Effector memory CD8-positive, alpha-beta T cell (primary cell): ENCODE data around the gene CRISP3.
"Not testable (repeated sequence)": the region's sequence is repeated elsewhere in the genome, so short reads cannot be mapped to it uniquely, and the experiment has no call there.

ENCODE experiments used
- ATAC-seq: fragments of 150-1000 bp; cut with Tn5 transposase; replicated peaks from 2 replicates; pipeline ENCODE4 v1.10.0; 2021; ENCODE audit warnings: mild to moderate bottlenecking, moderate library complexity
- DNase-seq, 3 experiments: peaks; one replicate each; pipeline ENCODE4 v3.0.0; 2021
- H3K27ac Mint-ChIP-seq, 2 donors: one replicate each; pipeline ENCODE4 v1.8.0; 2022; ENCODE audit warnings: mild to moderate bottlenecking in 2 of 2, mixed read lengths in 2 of 2, moderate library complexity in 2 of 2
- H3K27me3 Mint-ChIP-seq, 2 donors: one replicate each; pipeline ENCODE4 v1.8.0; 2022; ENCODE audit warnings: mixed read lengths in 2 of 2
- H3K36me3 Mint-ChIP-seq: one replicate; pipeline ENCODE4 v1.8.0; 2022; ENCODE audit warnings: mild to moderate bottlenecking, moderate library complexity, mixed read lengths; ENCODE audit not compliant: insufficient read depth
- H3K4me1 Mint-ChIP-seq, 2 donors: one replicate each; pipeline ENCODE4 v1.8.0; 2022; ENCODE audit warnings: low read depth in 2 of 2, mixed read lengths in 2 of 2
- H3K4me3 Mint-ChIP-seq, 2 donors: one replicate each; pipeline ENCODE4 v1.8.0; 2022; ENCODE audit warnings: mild to moderate bottlenecking in 2 of 2, mixed read lengths in 2 of 2, moderate library complexity in 2 of 2
- H3K9me3 Mint-ChIP-seq, 2 donors: one replicate each; pipeline ENCODE4 v1.8.0; 2022; ENCODE audit warnings: mixed read lengths in 2 of 2

The CRISP3 gene

DNA sequence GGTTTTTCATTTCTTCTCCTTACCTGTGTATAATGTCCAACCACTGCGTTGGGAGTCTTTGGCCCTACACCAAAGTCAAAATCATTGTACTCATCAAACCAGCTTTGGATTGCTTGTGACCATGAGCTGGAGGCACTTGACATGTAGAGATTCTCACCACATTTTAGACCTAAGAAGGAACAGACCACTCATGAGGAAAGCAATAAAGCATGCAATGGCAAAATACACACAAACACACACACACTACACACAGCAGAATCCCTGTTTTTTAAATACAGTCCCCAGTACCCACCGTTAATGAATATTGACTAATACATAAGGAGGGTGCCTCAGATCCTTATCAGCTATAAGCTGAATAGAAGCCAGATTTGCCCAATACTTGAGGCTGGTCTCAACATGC is 10.5 kb downstream of the CRISP3 start:
- DNase-seq: no peak
- no peaks in the 10 kb centered on the region for H3K4me1 Mint-ChIP-seq

DNA sequence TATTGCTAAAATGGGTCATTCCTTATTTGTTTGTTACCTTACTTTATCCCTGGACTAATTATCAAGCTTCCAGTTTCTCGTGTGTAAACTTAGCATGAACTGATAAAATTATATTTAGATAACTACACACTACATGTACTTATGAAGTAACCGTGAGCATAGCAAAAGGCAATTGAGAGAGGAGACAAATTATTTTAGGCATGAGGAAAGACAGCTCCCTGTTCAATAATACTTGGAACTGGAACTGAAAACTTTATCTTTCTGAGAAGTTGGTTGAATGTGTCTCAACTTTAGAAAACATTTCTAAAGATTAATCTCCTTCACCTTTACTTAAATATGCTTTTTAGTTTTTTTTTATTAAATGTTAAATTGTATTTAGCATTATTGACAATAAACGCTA is 11.4 kb downstream of the CRISP3 start:
- no peak for ATAC-seq
- no peak for DNase-seq
- H3K27ac Mint-ChIP-seq: no peak overlapping the region
- no peak overlapping the region for H3K4me3 Mint-ChIP-seq
- peaks cover 0 to 2% of the 10 kb centered on the region in 2 donors for H3K9me3 Mint-ChIP-seq
- no peaks in the 10 kb centered on the region for H3K27me3 Mint-ChIP-seq
- no peaks in the 10 kb centered on the region for H3K4me1 Mint-ChIP-seq
- no peaks in the 10 kb centered on the region for H3K36me3 Mint-ChIP-seq

More for the DNA sequence above, 10.5 kb downstream of the CRISP3 start:
- Mint-ChIP-seq H3K9me3 (peaks cover 0 to 2% of the 10 kb centered on the region in 2 donors), H3K27ac (no peak overlapping the region), H3K27me3 (no peaks in the 10 kb centered on the region), H3K4me3 (no peak overlapping the region), H3K36me3 (no peaks in the 10 kb centered on the region)
- ATAC-seq: no peak

DNA sequence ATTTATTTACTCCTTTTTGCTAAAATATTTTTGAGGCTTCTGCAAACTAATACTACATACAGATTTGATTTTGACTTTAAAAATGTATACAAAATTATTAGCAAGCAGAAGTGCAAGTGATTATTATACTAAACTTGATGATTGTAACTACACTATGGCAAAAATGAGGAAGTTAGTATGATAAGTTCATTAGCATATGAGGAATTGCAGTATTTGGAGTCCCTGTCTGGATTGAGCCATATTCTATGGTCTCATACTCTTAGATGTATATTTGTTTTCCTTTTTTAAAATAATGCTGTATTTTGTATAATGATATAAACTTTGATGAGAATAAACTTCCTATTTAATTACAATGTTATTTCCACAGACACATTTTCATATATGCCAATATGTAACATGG is 13.9 kb downstream of the CRISP3 start:
- H3K4me1 Mint-ChIP-seq: no peaks in the 10 kb centered on the region
- DNase-seq (no peak), ATAC-seq (no peak)
- H3K9me3 Mint-ChIP-seq: peaks cover 0 to 2% of the 10 kb centered on the region in 2 donors
- no peak overlapping the region for H3K27ac Mint-ChIP-seq
- H3K27me3 Mint-ChIP-seq: no peaks in the 10 kb centered on the region
- no peaks in the 10 kb centered on the region for H3K36me3 Mint-ChIP-seq
- H3K4me3 Mint-ChIP-seq: no peak overlapping the region

DNA sequence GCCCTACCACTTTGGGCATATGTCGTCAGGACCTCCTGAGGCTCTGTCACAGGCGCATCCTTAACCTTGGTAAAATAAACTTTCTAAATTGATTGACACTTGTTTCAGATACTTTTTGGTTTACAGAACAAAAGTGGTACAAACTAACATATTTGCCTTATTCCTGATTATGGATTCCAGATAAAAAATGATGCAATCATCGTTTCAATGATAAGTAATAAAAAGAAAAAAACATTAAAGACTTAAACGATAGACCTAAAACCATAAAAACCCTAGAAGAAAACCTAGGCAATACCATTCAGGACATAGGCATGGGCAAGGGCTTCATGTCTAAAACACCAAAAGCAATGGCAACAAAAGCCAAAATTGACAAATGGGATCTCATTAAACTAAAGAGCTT is 20.3 kb downstream of the CRISP3 start:
- not testable (repeated sequence) for H3K4me1 Mint-ChIP-seq, DNase-seq, H3K27ac Mint-ChIP-seq, H3K27me3 Mint-ChIP-seq, H3K36me3 Mint-ChIP-seq, ATAC-seq, H3K4me3 Mint-ChIP-seq
- peaks cover 4 to 19% of the 10 kb centered on the region in 2 donors for H3K9me3 Mint-ChIP-seq

DNA sequence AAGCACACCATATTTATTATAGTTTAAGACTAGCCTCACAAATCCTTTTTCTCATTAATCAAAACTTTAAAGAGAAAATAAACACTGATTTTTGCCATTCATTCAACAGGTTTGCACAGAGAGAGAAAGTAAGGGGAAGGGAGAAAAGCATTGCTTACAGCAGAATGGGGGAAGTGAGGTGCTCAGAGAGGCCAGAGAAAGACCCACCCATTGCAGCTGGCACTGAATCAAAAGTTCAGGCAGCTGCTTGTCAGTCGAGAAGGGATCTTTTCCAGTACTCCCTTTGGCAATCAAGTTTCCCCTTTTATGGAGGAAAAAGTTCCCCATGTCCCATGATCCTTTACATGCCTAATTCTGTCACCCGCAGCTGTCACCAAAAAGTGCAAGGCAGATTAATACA is 22.9 kb downstream of the CRISP3 start:
- H3K27me3 Mint-ChIP-seq: no peaks in the 10 kb centered on the region
- no peak overlapping the region for H3K27ac Mint-ChIP-seq
- no peak for ATAC-seq
- H3K36me3 Mint-ChIP-seq: no peaks in the 10 kb centered on the region
- no peaks in the 10 kb centered on the region for H3K4me1 Mint-ChIP-seq
- peaks cover 4 to 19% of the 10 kb centered on the region in 2 donors for H3K9me3 Mint-ChIP-seq
- H3K4me3 Mint-ChIP-seq: no peak overlapping the region
- DNase-seq: no peak

DNA sequence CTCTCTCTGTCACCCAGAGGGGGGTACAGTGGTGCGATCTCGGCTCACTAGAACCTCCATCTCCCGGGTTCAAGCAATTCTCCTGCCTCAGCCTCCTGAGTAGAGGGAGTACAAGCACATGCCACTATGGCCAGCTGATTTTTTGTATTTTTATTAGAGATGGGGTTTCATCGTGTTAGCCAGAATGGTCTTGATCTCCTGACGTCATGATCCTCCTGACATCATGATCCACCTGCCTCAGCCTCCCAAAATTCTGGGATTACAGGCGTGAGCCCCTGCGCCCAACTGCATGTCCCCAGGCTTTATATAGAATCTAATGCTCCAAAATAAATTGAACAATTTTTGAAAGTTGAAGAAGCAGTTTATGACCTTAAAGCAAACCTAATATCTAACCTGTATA is 23.8 kb downstream of the CRISP3 start:
- Mint-ChIP-seq H3K27ac (no peak overlapping the region), H3K9me3 (peaks cover 4 to 19% of the 10 kb centered on the region in 2 donors), H3K4me3 (no peak overlapping the region), H3K4me1 (no peaks in the 10 kb centered on the region), H3K27me3 (no peaks in the 10 kb centered on the region), H3K36me3 (no peaks in the 10 kb centered on the region)
- ATAC-seq: no peak
- no peak for DNase-seq

DNA sequence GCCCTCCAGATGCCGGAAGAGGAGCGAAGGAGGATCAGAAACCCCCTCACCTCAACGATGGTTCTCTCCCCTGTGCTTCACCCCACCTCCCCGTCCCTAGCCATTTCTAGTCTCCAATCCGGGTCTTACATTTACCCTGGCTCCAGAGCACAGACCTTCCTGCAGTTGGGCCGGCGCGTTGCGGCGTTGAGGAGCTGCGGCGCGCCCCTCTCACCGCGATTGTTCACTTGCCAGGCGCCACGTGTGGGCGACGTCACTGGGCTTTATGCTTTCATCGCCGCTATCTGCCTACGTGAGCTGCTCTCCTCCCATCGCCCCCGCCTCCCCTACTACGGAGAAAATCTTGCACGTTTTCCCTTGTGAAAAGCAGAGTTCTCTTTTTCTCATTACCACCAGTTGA is 30.8 kb downstream of the CRISP3 start, which contains the start of gene CRISP2:
CRISP2 (minus strand) TSS at position 198 of the 400 bp plus-strand sequence. CDS start 4,347 bp downstream, outside the sequence.
- Mint-ChIP-seq H3K4me1 (no peaks in the 10 kb centered on the region), H3K27ac (no peak within 1 kb of the TSS), H3K4me3 (no peak within 1 kb of the TSS), H3K27me3 (no peaks in the 10 kb centered on the region), H3K9me3 (peaks cover 4 to 7% of the 10 kb centered on the region in 2 donors), H3K36me3 (no peaks in the 10 kb centered on the region)
- DNase-seq (no peak), ATAC-seq (no peak)

DNA sequence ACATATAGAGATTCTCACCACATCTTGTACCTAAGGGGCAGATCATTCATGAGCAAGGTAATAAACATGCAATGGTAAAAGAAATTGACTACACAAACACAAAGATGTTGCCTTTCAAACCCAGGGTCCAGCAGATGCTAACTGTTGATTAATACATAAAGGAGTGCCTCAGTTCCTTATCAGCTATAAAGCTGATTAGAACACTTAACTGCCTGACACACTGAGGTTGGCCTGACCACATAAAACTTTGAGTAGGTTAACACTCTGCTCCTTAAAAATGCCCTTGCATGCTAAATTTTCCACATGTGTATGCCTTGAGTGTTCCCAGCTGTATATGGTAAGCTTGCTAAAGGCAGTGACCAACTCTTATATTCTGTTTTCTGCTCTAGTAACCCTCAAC is 45.7 kb downstream of the CRISP3 start:
- Mint-ChIP-seq H3K4me3 (no peak overlapping the region), H3K27me3 (no peaks in the 10 kb centered on the region), H3K27ac (no peak overlapping the region), H3K9me3 (peaks cover 5 to 8% of the 10 kb centered on the region in 2 donors), H3K4me1 (no peaks in the 10 kb centered on the region), H3K36me3 (no peaks in the 10 kb centered on the region)
- ATAC-seq (no peak), DNase-seq (no peak)

DNA sequence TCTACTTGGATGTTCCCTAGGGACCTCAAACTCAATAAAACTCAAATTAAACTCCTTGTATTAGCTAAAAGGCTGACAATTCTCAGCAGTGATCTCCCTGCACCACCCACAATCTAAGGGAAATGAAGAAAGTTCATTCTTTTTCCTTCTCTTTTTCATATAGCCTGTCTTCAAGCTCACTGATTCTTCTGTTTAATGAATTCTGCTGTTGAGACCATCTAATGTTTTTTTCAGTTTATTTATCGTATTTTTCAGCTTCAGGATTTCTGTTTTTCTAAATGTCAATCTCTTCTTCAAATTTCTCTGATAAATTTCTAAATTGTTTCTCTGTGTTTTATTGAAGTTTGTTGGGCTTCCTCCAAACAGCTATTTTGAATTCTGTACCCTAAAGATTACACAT is 50.7 kb downstream of the CRISP3 start:
- Mint-ChIP-seq H3K36me3 (no peaks in the 10 kb centered on the region), H3K4me3 (no peak overlapping the region), H3K27me3 (no peaks in the 10 kb centered on the region), H3K27ac (no peak overlapping the region), H3K4me1 (no peaks in the 10 kb centered on the region), H3K9me3 (peaks cover 0 to 10% of the 10 kb centered on the region in 2 donors)
- DNase-seq (no peak), ATAC-seq (no peak)

DNA sequence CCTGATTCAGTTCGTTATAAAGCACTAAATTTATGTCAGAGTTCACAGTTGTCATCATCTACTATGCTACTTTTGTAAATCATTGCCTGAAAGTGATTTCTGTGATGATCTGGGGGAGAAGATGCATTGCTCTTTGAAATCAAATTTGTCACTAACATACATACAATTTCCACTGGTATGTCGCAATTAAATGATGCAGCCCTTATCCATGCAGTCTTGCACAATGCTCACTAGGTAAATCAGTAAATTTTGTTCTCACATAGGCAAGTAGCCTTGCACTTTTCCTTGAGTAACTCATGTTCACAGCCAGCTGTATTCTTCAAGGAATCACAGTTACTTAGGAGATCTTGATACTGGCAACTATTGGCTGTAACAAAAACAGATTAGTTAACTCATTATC is 51.7 kb downstream of the CRISP3 start:
- DNase-seq (no peak), ATAC-seq (no peak)
- Mint-ChIP-seq H3K27me3 (no peaks in the 10 kb centered on the region), H3K27ac (no peak overlapping the region), H3K4me3 (no peak overlapping the region), H3K36me3 (no peaks in the 10 kb centered on the region), H3K9me3 (peaks cover 0 to 10% of the 10 kb centered on the region in 2 donors), H3K4me1 (no peaks in the 10 kb centered on the region)
